HCT116 (cell line): Measurements from ENCODE around the gene CSTF2T. TPM values are rescaled to one million over a fixed set of nuclear protein-coding genes. Genes with fewer than 3 reads are reported as not detected.

Experiments used
- ATAC-seq: fragments of 200-7000 bp; cut with Tn5 transposase; 2 replicates; pipeline ENCODE4 v1.9.1; 2020; ENCODE audit warnings: mild to moderate bottlenecking, moderate library complexity
- BruUV-seq: library from RNA; stranded (reverse); fragments of 400-500 nt; replicated peaks from 2 replicates; lab custom pipeline; 2021; lab: Mats Ljungman, UMichigan
- CTCF ChIA-PET: fragments of 300-600 bp; sonication (Branson Sonifier 250); formaldehyde crosslinking; loops from one replicate; lab custom pipeline; 2021; ENCODE audit warnings: antibody characterized with exemption; lab: Charles Lee
- POLR2A ChIA-PET: fragments of 300-600, 350-600 bp; sonication (Branson Sonifier 250); formaldehyde crosslinking; loops from one replicate; lab custom pipeline; 2021; ENCODE audit warnings: antibody characterized with exemption; lab: Charles Lee
- RAD21 ChIA-PET, 2 experiments: fragments of 300-600 bp; sonication (Branson Sonifier 250); formaldehyde crosslinking; loops; one replicate each; lab custom pipeline; 2023; ENCODE audit warnings: low total read pairs in 2 of 2; ENCODE audit not compliant: uncharacterized antibody in 2 of 2, unreplicated experiment in 2 of 2, low non-redundant PET in 1 of 2; lab: Charles Lee
- DNase-seq: peaks from one replicate; pipeline ENCODE4 v3.0.0-alpha.2; 2010; ENCODE audit warnings: low read depth, low spot score
- H2AFZ ChIP-seq: fragments of 200-600 bp; shearing (Covaris generic), sonication (generic); 2 replicates; pipeline ENCODE4 v1.6.1; 2017; ENCODE audit warnings: low read depth, mixed run types, mixed read lengths, antibody characterized with exemption, low read length; ENCODE audit not compliant: poor library complexity, severe bottlenecking
- H3K27ac ChIP-seq: 2 replicates; pipeline ENCODE4 v1.5.1; 2012; ENCODE audit warnings: low read depth, low read length
- H3K27me3 ChIP-seq: fragments of 200-600 bp; sonication (generic); 2 replicates; pipeline ENCODE4 v1.6.1; 2016; ENCODE audit warnings: mixed run types, low read length, mixed read lengths; ENCODE audit not compliant: insufficient read depth
- H3K36me3 ChIP-seq, 2 experiments: fragments of 200-500 bp in 1 of 2; fragments of 200-600 bp in 1 of 2; sonication (Bioruptor generic) in 1 of 2; sonication (generic) in 1 of 2; 2 replicates each; pipeline versions ENCODE4 v1.5.1 to v1.6.1; 2014 to 2016; ENCODE audit warnings: low read length in 2 of 2, inconsistent platforms in 1 of 2, mixed read lengths in 1 of 2, mixed run types in 1 of 2; ENCODE audit not compliant: insufficient read depth in 2 of 2, control insufficient read depth in 1 of 2
- H3K4me1 ChIP-seq, 2 experiments: fragments of 200-600 bp in 1 of 2; sonication (generic) in 1 of 2; 2 replicates each; pipeline versions ENCODE4 v1.5.1 to v1.6.1; 2012 to 2017; ENCODE audit warnings: low read length in 2 of 2, inconsistent platforms in 1 of 2, mild to moderate bottlenecking in 1 of 2, mixed read lengths in 1 of 2, mixed run types in 1 of 2, moderate library complexity in 1 of 2; ENCODE audit not compliant: insufficient read depth in 2 of 2, control insufficient read depth in 1 of 2
- H3K4me2 ChIP-seq: fragments of 200-600 bp; sonication (generic); 2 replicates; pipeline ENCODE4 v1.6.1; 2017; ENCODE audit warnings: mixed run types, low read length, mixed read lengths
- H3K4me3 ChIP-seq, 2 experiments: fragments of 200-600 bp in 1 of 2; sonication (generic) in 1 of 2; replicated peaks in 1 of 2; 2 replicates each; pipeline ENCODE4 v1.5.1; 2011 to 2016; ENCODE audit warnings: low read length in 2 of 2, control low read depth in 1 of 2, low read depth in 1 of 2, mild to moderate bottlenecking in 1 of 2, mixed read lengths in 1 of 2, mixed run types in 1 of 2
- H3K79me2 ChIP-seq: fragments of 200-600 bp; sonication (generic); 2 replicates; pipeline ENCODE4 v1.6.1; 2017; ENCODE audit warnings: mild to moderate bottlenecking, mixed run types, low read length, moderate library complexity, mixed read lengths; ENCODE audit not compliant: insufficient read depth
- H3K9ac ChIP-seq: fragments of 200-600 bp; sonication (generic); 2 replicates; pipeline ENCODE4 v1.6.1; 2016; ENCODE audit warnings: low read length, mixed read lengths
- H3K9me2 ChIP-seq: fragments of 200-600 bp; sonication (generic), shearing (Covaris generic); 2 replicates; pipeline ENCODE4 v1.6.1; 2017; ENCODE audit warnings: mixed run types, mild to moderate bottlenecking, moderate library complexity; ENCODE audit not compliant: insufficient read depth
- H3K9me3 ChIP-seq, 2 experiments: fragments of 200-500 bp in 1 of 2; fragments of 200-600 bp in 1 of 2; sonication (Bioruptor generic) in 1 of 2; sonication (generic) in 1 of 2; 2 replicates each; pipeline ENCODE4 v1.6.1; 2014 to 2017; ENCODE audit warnings: low read length in 2 of 2, mixed read lengths in 2 of 2, inconsistent platforms in 1 of 2, low read depth in 1 of 2, mild to moderate bottlenecking in 1 of 2, mixed run types in 1 of 2, moderate library complexity in 1 of 2; ENCODE audit not compliant: control insufficient read depth in 1 of 2, insufficient read depth in 1 of 2
- H4K20me1 ChIP-seq: fragments of 200-600 bp; sonication (generic), shearing (Covaris generic); 2 replicates; pipeline ENCODE4 v1.6.1; 2017; ENCODE audit warnings: mixed run types, mild to moderate bottlenecking, moderate library complexity; ENCODE audit not compliant: insufficient read depth
- CBX3 ChIP-seq: IDR thresholded peaks from 2 replicates; pipeline ENCODE4 v1.6.1; 2012; ENCODE audit warnings: low read depth
- EZH2 ChIP-seq: fragments of 200-600 bp; sonication (generic); IDR thresholded peaks from 2 replicates; pipeline ENCODE4 v1.6.1; 2017; ENCODE audit warnings: antibody characterized with exemption, mixed run types
- FOSL1 ChIP-seq: IDR thresholded peaks from 2 replicates; pipeline ENCODE4 v1.6.1; 2012; ENCODE audit warnings: low read depth
- JUND ChIP-seq: IDR thresholded peaks from 2 replicates; pipeline ENCODE4 v1.6.1; 2012
- POLR2A ChIP-seq: IDR thresholded peaks from 2 replicates; pipeline ENCODE4 v1.7.0; 2011; ENCODE audit warnings: borderline replicate concordance; ENCODE audit not compliant: insufficient read depth, insufficient read length; ENCODE audit errors: extremely low read depth
- RAD21 ChIP-seq: IDR thresholded peaks from 2 replicates; pipeline ENCODE4 v1.6.1; 2012; ENCODE audit warnings: low read depth, mild to moderate bottlenecking
- SIN3A ChIP-seq: IDR thresholded peaks from 2 replicates; pipeline ENCODE4 v1.6.1; 2012; ENCODE audit warnings: low read depth
- SP1 ChIP-seq: IDR thresholded peaks from 2 replicates; pipeline ENCODE4 v1.6.1; 2012; ENCODE audit warnings: low read depth
- SRF ChIP-seq: IDR thresholded peaks from 2 replicates; pipeline ENCODE4 v1.6.1; 2012; ENCODE audit warnings: low read depth
- YY1 ChIP-seq: IDR thresholded peaks from 2 replicates; pipeline ENCODE4 v1.6.1; 2011; ENCODE audit warnings: low read length, low read depth, moderate library complexity, mild to moderate bottlenecking; ENCODE audit not compliant: insufficient replicate concordance; ENCODE audit errors: extremely low read depth
- ZBTB33 ChIP-seq: IDR thresholded peaks from 2 replicates; pipeline ENCODE4 v1.6.1; 2011; ENCODE audit warnings: mild to moderate bottlenecking, low read length, moderate library complexity; ENCODE audit not compliant: insufficient replicate concordance; ENCODE audit errors: extremely low read depth
- ZFX ChIP-seq: fragments of 450-650 bp; IDR thresholded peaks from 2 replicates; pipeline ENCODE4 v1.6.1; 2017
- ZNF274 ChIP-seq: fragments of 200-500 bp; sonication (Bioruptor generic); IDR thresholded peaks from 2 replicates; pipeline ENCODE4 v1.6.1; 2014; ENCODE audit warnings: mild to moderate bottlenecking, low read depth, low read length, inconsistent platforms
- intact Hi-C: fragments of 100-400 bp; cut with micrococcal nuclease; formaldehyde crosslinking; loops from 2 replicates; pipeline ENCODE4 v1.10.0; 2022
- total RNA-seq: library from RNA; stranded (reverse); gene quantifications from one replicate; pipeline ENCODE4 v1.2.1, GENCODE V29; 2021; ENCODE audit not compliant: unreplicated experiment
- TF ChIP-seq, protein P1 (sequence below): IDR thresholded peaks from 2 replicates; pipeline ENCODE4 v1.6.1; 2012
- TF ChIP-seq, protein P2 (sequence below): IDR thresholded peaks from 2 replicates; pipeline ENCODE4 v1.6.1; 2012; ENCODE audit warnings: low read depth

The CSTF2T gene
- total RNA-seq, 1 experiment from 2014 or later: 18.5 TPM

- H3K9ac ChIP-seq: no peak overlapping the region
- RAD21 ChIA-PET: no interaction called here
- TF ChIP-seq ZBTB33 (no peak), JUND (no peak), YY1 (no peak), EZH2 (no peak), RAD21 (no peak), FOSL1 (no peak), POLR2A (no peak), SRF (no peak), ZFX (no peak), SIN3A (no peak), SP1 (no peak), CBX3 (no peak), ZNF274 (no peak)
- TF ChIP-seq, protein P1, sequence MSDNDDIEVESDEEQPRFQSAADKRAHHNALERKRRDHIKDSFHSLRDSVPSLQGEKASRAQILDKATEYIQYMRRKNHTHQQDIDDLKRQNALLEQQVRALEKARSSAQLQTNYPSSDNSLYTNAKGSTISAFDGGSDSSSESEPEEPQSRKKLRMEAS: no peak
- TF ChIP-seq, protein P2, sequence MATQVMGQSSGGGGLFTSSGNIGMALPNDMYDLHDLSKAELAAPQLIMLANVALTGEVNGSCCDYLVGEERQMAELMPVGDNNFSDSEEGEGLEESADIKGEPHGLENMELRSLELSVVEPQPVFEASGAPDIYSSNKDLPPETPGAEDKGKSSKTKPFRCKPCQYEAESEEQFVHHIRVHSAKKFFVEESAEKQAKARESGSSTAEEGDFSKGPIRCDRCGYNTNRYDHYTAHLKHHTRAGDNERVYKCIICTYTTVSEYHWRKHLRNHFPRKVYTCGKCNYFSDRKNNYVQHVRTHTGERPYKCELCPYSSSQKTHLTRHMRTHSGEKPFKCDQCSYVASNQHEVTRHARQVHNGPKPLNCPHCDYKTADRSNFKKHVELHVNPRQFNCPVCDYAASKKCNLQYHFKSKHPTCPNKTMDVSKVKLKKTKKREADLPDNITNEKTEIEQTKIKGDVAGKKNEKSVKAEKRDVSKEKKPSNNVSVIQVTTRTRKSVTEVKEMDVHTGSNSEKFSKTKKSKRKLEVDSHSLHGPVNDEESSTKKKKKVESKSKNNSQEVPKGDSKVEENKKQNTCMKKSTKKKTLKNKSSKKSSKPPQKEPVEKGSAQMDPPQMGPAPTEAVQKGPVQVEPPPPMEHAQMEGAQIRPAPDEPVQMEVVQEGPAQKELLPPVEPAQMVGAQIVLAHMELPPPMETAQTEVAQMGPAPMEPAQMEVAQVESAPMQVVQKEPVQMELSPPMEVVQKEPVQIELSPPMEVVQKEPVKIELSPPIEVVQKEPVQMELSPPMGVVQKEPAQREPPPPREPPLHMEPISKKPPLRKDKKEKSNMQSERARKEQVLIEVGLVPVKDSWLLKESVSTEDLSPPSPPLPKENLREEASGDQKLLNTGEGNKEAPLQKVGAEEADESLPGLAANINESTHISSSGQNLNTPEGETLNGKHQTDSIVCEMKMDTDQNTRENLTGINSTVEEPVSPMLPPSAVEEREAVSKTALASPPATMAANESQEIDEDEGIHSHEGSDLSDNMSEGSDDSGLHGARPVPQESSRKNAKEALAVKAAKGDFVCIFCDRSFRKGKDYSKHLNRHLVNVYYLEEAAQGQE: no peak
- intact Hi-C loops: no loop called here
- H3K9me2 ChIP-seq: no peaks in the 10 kb centered on the region
- no peak overlapping the region for H3K4me2 ChIP-seq
- H4K20me1 ChIP-seq: no peaks in the 10 kb centered on the region
- no peak overlapping the region for H3K27ac ChIP-seq
- H3K4me3 ChIP-seq: no peak overlapping the region
- DNase-seq (no peak), ATAC-seq (no peak)
- H3K9me3 ChIP-seq: no peaks in the 10 kb centered on the region
- no TSS peak for BruUV-seq
- H3K4me1 ChIP-seq: no peaks in the 10 kb centered on the region
- H2AFZ ChIP-seq: no peak overlapping the region
- CTCF ChIA-PET: no interaction called here
- no peaks in the 10 kb centered on the region for H3K79me2 ChIP-seq
- POLR2A ChIA-PET: no interaction called here
- H3K36me3 ChIP-seq: no peaks in the 10 kb centered on the region
- peaks cover 17% of the 10 kb centered on the region for H3K27me3 ChIP-seq
These were observed 9.2 kb upstream of the CSTF2T start for GRCh38 chr10:51708609-51709008.
